ENCODE measurements around the gene APOD. TPM values are rescaled to one million over a fixed set of nuclear protein-coding genes. Genes with fewer than 3 reads are reported as not detected.
"Not testable (repeated sequence)": the region's sequence is repeated elsewhere in the genome, so short reads cannot be mapped to it uniquely, and the experiment has no call there.

APOD gene
- not detected for total RNA-seq
- polyA plus RNA-seq (2013, experiment 1 of 2), result not detected
- 0.87 TPM for polyA plus RNA-seq (2013, experiment 2 of 2)
- long read RNA-seq, experiment 1, result 0 reads
- long read RNA-seq, experiment 2, result 0 reads
- long read RNA-seq, experiment 3, partial matches to known transcripts, result 0 of 1 reads
- long read RNA-seq, experiment 3, other reads (novel, unspliced or antisense), result 0 of 1 reads
- long read RNA-seq, experiment 4, result 0 reads

- TF ChIP-seq CTCF (conservative IDR thresholded peaks at IDR 0.05), result no peak
- Histone ChIP-seq H3K9me3 (ENCODE audit: control insufficient read depth, low read length) (peaks cover 5% of the 10 kb centered on the region), H3K36me3 (ENCODE audit: control insufficient read depth, insufficient read depth, low read length) (no peaks in the 10 kb centered on the region), H3K4me1 (ENCODE audit: control insufficient read depth, insufficient read depth, low read length) (no peaks in the 10 kb centered on the region), H3K9ac (ENCODE audit: extremely low read depth, low read length, poor library complexity, severe bottlenecking) (no peak within 1 kb of the TSS), H3K27me3 (ENCODE audit: control insufficient read depth, insufficient read depth, low read length, poor library complexity, severe bottlenecking) (no peaks in the 10 kb centered on the region), H3K27ac (ENCODE audit: low read depth, low read length) (no peak within 1 kb of the TSS), H3K4me3 (ENCODE audit: low read length) (no peak within 1 kb of the TSS)
- WGBS, 2 experiments (ENCODE audit: insufficient coverage in 1 of 2, insufficient read length in 1 of 2), result 73 to 93% methylated on average over 6 to 16 of the region's 16 CpGs
- H3K27ac Mint-ChIP-seq, result no peak within 1 kb of the TSS
- no peak for DNase-seq
- no peak within 1 kb of the TSS for H3K4me3 Mint-ChIP-seq
- H3K4me1 Mint-ChIP-seq, result peaks cover 4% of the 10 kb centered on the region
- no peaks in the 10 kb centered on the region for H3K36me3 Mint-ChIP-seq (ENCODE audit: low read depth)
- no peaks in the 10 kb centered on the region for H3K27me3 Mint-ChIP-seq (ENCODE audit: insufficient read depth)
- no peaks in the 10 kb centered on the region for H3K9me3 Mint-ChIP-seq
Observed at GRCh38 chr3:195583831-195584542, at the start of gene APOD. APOD (minus strand) TSS chr3:195583940; CDS start chr3:195579461, 4,479 bp downstream.

- not testable (repeated sequence) for H3K36me3 ChIP-seq (ENCODE audit: control insufficient read depth, insufficient read depth, low read length); H3K9me3 ChIP-seq (ENCODE audit: control insufficient read depth, low read length); H3K36me3 Mint-ChIP-seq (ENCODE audit: low read depth); H3K27me3 Mint-ChIP-seq (ENCODE audit: insufficient read depth); H3K4me3 Mint-ChIP-seq; H3K27ac ChIP-seq (ENCODE audit: low read depth, low read length); DNase-seq; H3K27me3 ChIP-seq (ENCODE audit: control insufficient read depth, insufficient read depth, low read length, poor library complexity, severe bottlenecking); H3K4me1 Mint-ChIP-seq; H3K9me3 Mint-ChIP-seq; H3K9ac ChIP-seq (ENCODE audit: extremely low read depth, low read length, poor library complexity, severe bottlenecking); H3K4me3 ChIP-seq (ENCODE audit: low read length); H3K4me1 ChIP-seq (ENCODE audit: control insufficient read depth, insufficient read depth, low read length); H3K27ac Mint-ChIP-seq
- whole genome bisulfite sequencing, 2 experiments (ENCODE audit: insufficient coverage in 1 of 2, insufficient read length in 1 of 2), result 93 to 100% methylated on average over 1 of the region's 3 CpGs
Observed at GRCh38 chr3:195633351-195633750, 49.6 kb upstream of the APOD start.

GRCh38 chr3:195632501-195633185 is 48.9 kb upstream of the APOD start:
- H3K9me3 Mint-ChIP-seq; H3K4me3 Mint-ChIP-seq; H3K27ac Mint-ChIP-seq; H3K4me1 ChIP-seq (ENCODE audit: control insufficient read depth, insufficient read depth, low read length); H3K4me1 Mint-ChIP-seq; H3K36me3 ChIP-seq (ENCODE audit: control insufficient read depth, insufficient read depth, low read length); H3K27me3 Mint-ChIP-seq (ENCODE audit: insufficient read depth); H3K36me3 Mint-ChIP-seq (ENCODE audit: low read depth); H3K27me3 ChIP-seq (ENCODE audit: control insufficient read depth, insufficient read depth, low read length, poor library complexity, severe bottlenecking); H3K9me3 ChIP-seq (ENCODE audit: control insufficient read depth, low read length); H3K27ac ChIP-seq (ENCODE audit: low read depth, low read length); H3K4me3 ChIP-seq (ENCODE audit: low read length); DNase-seq; H3K9ac ChIP-seq (ENCODE audit: extremely low read depth, low read length, poor library complexity, severe bottlenecking): not testable (repeated sequence)
- 91% methylated on average over 7 to 13 of the region's 19 CpGs for WGBS, 2 experiments (ENCODE audit: insufficient coverage in 1 of 2, insufficient read length in 1 of 2)

GRCh38 chr3:195632046-195632445 is 48.3 kb upstream of the APOD start:
- H3K9me3 Mint-ChIP-seq; H3K9ac ChIP-seq (ENCODE audit: extremely low read depth, low read length, poor library complexity, severe bottlenecking); H3K9me3 ChIP-seq (ENCODE audit: control insufficient read depth, low read length); H3K27me3 ChIP-seq (ENCODE audit: control insufficient read depth, insufficient read depth, low read length, poor library complexity, severe bottlenecking); H3K4me1 Mint-ChIP-seq; DNase-seq; H3K36me3 Mint-ChIP-seq (ENCODE audit: low read depth); H3K27me3 Mint-ChIP-seq (ENCODE audit: insufficient read depth); H3K27ac ChIP-seq (ENCODE audit: low read depth, low read length); H3K4me3 Mint-ChIP-seq; H3K4me3 ChIP-seq (ENCODE audit: low read length); H3K4me1 ChIP-seq (ENCODE audit: control insufficient read depth, insufficient read depth, low read length); H3K36me3 ChIP-seq (ENCODE audit: control insufficient read depth, insufficient read depth, low read length); H3K27ac Mint-ChIP-seq: not testable (repeated sequence)
- WGBS, 2 experiments (ENCODE audit: insufficient coverage in 1 of 2, insufficient read length in 1 of 2), result 91 to 100% methylated on average over 6 to 15 of the region's 20 CpGs

- not testable (repeated sequence) for H3K4me3 ChIP-seq (ENCODE audit: low read length); H3K27me3 ChIP-seq (ENCODE audit: control insufficient read depth, insufficient read depth, low read length, poor library complexity, severe bottlenecking); H3K4me1 Mint-ChIP-seq; H3K36me3 ChIP-seq (ENCODE audit: control insufficient read depth, insufficient read depth, low read length); H3K27me3 Mint-ChIP-seq (ENCODE audit: insufficient read depth); H3K4me1 ChIP-seq (ENCODE audit: control insufficient read depth, insufficient read depth, low read length); H3K36me3 Mint-ChIP-seq (ENCODE audit: low read depth); H3K9me3 Mint-ChIP-seq; H3K9me3 ChIP-seq (ENCODE audit: control insufficient read depth, low read length); H3K27ac ChIP-seq (ENCODE audit: low read depth, low read length); H3K27ac Mint-ChIP-seq; H3K4me3 Mint-ChIP-seq; DNase-seq; H3K9ac ChIP-seq (ENCODE audit: extremely low read depth, low read length, poor library complexity, severe bottlenecking)
- 94% methylated on average over 9 of the region's 13 CpGs; no CpG with 5 or more reads in 1 of the 2 experiments for WGBS, 2 experiments (ENCODE audit: insufficient coverage in 1 of 2, insufficient read length in 1 of 2)
Observed at GRCh38 chr3:195630938-195631495, 47.3 kb upstream of the APOD start.
